Tibial nerve (tissue), 4 donors: ENCODE results near the gene CYTH2.

Source experiments
- CTCF ChIP-seq, 5 experiments: fragments of 200-600 bp in 3 of 5; fragments of 450-650 bp in 2 of 5; sonication (generic) in 3 of 5; IDR thresholded peaks; one replicate each; pipeline ENCODE4 v1.5.1; 2016 to 2019; ENCODE audit warnings: antibody characterized with exemption in 5 of 5, mild to moderate bottlenecking in 3 of 5, moderate library complexity in 2 of 5
- EP300 ChIP-seq, 2 donors: sonication (generic); formaldehyde crosslinking; IDR thresholded peaks; one replicate each; pipeline ENCODE4 v1.6.1; 2017; ENCODE audit warnings: antibody characterized with exemption in 2 of 2, mild to moderate bottlenecking in 1 of 2
- POLR2A ChIP-seq, 2 donors: fragments of 450-650 bp; IDR thresholded peaks; one replicate each; pipeline ENCODE4 v1.6.1; 2017; ENCODE audit warnings: antibody characterized with exemption in 2 of 2, mild to moderate bottlenecking in 2 of 2, moderate library complexity in 2 of 2

DNA sequence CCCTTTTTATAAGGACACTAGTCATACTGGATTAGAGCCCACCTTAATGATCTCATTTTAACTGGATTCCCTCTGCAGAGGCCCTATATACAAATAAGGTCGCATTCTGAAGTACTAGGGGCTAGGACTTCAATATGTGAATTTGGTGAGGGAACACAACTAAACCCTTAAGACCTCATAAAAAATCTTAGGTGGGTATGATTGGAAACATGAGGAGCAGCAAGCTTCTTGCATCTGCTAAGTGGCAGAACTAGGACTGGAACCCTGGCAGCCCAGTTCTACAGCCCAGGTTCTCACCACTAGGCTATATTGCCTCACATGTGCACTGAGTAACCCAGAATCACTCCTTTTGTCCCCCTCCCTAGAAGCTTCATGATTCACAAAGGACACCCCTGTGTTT, 40.5 kb upstream of the CYTH2 start:
- TF ChIP-seq CTCF (IDR thresholded peaks at IDR 0.05): no peak
- TF ChIP-seq EP300 (IDR thresholded peaks at IDR 0.05): no peak
- no peak for TF ChIP-seq POLR2A (IDR thresholded peaks at IDR 0.05)
